ENCODE measurements around the gene PCMT1.
"Not testable (repeated sequence)": the region's sequence is repeated elsewhere in the genome, so short reads cannot be mapped to it uniquely, and the experiment has no call there.

PCMT1 gene

DNA sequence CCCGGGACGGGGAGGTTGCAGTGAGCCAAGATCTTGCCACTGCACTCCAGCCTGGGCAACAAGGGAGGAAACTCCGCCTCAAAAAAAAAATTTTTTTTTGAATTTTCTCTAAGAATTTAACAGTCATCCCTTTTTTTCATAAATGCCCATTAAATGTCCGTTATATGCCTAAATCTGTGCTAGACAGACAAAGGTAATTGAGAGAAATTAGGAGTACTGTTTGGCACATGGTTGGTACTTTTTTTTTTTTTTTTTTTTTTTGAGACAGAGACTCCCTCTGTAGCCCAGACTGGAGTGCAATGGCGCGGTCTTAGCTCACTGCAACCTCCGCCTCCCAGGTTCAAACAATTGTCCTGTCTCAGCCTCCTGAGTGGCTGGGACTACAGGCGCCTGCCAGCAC lies 1.7 kb downstream of the PCMT1 start:
- no peak for DNase-seq

DNA sequence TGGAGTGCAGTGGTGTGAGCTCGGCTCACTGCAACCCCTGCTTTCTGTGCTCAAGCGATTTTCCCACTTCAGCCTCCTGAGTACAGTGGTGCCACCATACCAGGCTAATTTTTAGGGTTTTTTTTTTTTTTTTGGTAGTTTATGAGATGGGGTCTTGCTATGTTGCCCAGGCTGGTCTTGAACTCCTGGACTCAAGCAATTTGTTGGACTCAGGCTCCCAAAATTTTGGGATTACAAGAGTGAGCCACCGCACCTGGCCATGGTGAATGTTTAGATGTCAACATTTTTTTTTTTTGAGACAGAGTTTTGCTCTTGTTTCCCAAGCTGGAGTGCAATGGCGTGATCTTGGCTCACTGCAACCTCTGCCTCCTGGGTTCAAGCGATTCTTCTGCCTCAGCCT lies 2.4 kb downstream of the PCMT1 start:
- DNase-seq: not testable (repeated sequence)

DNA sequence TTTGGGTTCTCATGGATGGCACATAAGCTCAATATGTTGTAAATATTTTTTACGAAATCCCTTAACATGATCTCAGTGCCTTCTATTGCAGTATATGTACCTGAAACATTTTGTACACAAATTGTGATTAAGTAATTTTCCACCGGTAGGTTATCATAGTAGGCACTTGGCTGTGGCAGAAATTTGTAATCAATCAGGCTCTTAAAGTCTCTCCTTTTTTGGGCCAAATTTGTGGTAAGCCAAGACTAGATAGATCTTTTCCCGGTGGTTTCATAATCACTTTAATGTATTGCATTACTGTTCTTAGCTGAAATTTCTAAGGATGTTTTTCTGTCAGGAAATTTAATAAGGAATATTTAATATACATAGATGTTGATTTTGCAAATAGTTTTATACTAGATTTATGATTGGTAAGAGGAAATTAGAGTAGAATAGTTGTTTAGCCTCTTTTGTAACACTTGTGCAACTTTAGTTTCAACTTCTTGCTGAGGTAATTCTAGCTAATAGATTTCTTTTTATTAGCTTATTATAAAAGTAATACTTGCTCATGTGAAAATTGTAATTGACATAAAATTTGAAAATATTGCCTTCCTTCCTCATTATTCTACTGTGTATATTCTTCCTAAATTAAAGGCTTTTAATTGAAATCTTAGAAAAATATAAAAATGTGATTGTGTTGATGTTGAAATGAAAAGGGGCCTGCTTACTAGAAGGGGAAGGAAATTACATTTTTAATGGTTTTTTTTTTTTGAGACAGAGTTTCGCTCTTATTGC lies 3.2 kb downstream of the PCMT1 start:
- DNase-seq: no peak

DNA sequence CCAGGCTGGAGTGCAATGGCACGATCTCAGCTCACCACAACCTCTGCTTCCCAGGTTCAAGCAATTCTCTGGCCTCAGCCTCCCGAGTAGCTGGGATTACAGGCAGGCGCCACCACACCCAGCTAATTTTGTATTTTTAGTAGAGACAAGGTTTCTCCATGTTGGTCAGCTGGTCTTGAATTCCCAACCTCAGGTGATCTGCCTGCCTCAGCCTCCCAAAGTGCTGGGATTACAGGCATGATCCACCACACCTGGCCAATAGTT lies 3.8 kb downstream of the PCMT1 start:
- DNase-seq: not testable (repeated sequence)

DNA sequence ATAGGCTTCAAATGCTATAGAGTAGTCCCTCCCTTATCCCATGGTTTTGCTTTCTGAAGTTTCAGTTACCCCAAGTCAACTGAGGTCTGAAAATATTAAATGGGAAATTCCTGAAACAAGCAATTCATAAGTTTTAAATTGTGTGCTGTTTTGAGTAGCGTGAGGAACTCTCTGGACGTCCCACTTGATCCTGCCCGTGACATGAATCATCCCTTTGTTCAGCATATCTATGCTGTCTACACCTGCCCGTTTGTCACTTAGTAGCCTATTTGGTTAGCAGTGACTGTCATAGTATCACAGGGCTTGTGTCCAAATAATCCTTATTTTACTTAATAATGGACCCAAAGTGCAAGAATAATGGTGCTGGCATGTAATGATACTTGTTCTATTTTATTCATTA lies 5.0 kb downstream of the PCMT1 start:
- no peak for DNase-seq

DNA sequence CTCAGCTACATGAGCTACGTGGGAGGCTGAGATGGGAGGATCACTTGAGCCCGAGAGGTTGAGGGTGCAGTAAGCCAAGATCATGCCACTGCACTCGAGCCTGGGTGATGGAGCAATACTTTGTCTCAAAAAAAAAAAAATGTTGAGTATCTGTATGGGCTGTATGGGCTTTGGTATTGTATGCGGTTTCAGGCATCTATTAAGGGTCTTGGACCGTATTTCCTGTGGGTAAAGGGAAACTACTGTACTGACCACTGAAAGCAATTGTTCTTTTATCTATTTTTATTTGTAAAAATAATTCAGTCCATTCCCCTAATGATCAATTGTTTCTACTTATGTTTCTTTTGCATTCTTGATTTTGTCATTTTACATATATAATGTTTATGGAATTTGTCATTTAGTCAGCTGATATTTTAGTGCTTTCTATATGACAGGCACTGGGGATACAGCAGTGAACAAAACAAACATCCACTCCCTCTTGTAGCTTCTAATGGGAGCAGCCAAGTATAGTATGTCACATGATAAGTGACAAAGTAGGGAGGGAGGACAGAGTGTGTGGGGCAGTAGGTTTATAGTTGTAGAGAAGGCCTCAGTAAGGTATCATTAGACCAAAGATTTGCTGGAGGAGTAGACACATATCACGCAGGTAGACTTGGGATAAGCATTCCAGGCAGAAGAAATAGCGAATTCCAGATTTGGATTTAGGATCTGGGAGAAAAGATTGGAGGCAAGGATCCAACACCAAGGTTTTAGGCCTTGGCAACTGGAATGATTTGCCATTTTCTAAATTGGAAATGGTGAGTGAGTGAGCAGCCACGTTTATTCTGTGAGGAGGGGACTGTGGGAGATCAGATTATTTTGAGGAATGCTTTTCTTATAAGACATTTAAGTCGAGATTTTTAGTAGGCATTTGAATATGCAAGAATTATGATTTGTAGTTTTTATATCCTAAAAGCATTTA lies 6.0 kb downstream of the PCMT1 start:
- DNase-seq: no peak

DNA sequence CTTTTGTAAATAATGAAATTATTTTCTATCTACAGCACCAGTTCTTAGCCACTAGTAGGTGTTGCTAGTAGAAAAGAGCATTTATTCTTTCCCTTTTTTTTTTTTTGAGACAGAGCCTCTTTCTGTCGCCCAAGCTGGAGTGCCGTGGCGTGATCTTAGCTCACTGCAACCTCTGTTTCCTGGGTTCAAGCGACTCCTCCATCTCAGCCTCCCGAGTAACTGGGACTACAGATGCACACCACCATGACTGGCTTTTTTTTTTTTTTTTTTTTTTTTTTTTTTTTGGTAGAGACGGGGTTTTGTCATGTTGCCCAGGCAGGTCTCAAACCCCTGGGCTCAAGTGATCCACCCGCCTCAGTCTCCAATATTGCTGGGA lies 6.7 kb downstream of the PCMT1 start:
- DNase-seq: no peak

DNA sequence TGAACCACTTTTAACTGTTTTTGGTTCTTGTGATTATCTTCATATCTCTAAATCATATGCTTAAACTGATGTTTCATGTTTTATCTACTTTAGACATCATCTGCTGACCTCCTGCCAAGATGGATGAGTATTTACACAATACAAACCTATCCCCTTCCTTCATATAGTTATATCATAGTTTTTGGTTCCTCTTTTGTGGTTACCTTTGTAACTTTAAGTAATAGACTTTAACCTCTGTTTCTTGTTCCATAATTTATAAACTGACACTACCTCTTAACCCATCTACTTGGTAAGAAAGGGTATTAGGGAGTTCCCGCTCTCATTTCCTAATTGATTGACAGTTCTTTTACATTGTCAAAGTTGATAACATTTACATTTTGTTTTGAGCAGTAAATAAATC lies 11.9 kb downstream of the PCMT1 start:
- DNase-seq: no peak

DNA sequence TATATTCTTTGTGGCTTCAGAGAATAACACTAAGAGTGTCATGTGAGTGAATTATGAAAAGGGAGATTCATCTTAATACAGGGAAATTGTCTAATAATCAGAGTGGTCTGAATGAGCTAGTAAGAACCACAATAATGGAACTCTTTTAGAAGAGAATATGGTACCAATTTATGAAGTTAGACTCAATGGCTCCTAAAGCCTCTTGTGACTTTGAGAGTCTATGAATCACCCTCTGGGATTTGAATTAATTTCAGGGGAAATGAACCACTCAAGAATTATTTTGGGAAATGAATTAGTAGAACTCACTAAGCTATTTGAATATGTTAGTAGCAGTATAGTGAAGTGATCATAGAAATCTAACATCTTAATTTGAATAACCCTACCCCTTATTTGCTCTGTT lies 14.3 kb downstream of the PCMT1 start:
- DNase-seq: no peak

DNA sequence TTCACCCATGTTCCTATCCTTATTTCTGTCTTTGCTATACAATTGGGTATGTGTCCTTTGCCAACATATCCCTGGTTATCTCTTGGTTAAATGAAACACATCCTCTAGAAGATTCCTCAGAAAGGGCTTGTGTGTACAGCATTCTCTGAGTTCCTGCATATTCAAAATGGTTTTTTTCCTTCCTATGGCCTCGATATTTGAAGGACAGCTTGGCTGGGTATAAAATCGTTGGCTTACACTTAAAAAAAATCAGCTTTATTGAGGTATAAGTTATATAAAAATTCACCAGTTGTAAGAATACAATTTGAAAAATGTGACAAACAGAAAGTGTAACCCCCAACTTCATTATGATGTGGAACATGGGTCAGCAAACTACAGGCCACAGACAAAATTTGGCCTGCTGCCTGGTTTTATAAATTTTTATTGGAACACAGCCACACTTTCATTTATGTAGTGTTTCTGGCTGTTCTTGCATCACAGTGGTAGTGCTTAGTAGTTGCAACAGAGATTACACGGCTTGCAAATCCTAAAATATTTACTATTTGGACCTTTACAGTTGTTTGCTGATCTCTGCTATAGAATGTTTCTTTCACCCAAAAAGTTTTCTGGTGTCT lies 16.7 kb downstream of the PCMT1 start:
- no peak for DNase-seq

DNA sequence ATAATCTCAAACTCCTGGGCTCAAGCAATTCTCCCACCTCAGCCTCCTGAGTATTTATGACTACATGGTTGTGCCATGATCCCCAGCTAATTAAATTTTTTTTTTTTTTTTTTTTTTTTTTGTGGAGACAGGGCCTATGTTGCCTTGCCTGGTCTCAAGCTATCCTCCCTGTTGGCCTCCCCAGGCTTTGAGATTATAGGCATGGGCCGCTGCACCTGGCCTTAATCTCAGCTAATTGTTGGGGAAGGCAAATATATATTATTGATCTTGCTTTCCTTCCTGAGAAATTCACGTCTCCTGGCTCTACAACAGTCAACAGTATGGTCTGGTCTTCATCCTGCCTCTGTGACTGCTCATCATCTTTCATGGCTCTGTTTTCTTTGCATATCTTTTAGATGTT lies 20.1 kb downstream of the PCMT1 start:
- DNase-seq: no peak

DNA sequence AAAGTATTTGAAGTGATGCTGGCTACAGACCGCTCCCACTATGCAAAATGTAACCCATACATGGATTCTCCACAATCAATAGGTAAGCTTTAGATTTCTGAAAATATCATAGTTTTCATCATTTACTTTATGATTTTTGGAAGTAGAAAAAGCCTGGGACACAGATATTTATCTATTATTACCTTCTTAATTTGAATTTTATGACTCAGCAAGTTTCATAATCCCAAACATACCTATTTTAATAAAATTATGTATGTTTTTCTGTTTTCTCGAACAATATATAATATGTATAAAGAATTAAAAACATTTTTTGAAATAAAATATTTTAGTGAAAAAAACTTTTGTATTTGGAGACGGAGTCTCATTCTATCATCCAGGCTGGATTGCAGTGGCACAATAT lies 21.6 kb downstream of the PCMT1 start:
- DNase-seq: no peak

DNA sequence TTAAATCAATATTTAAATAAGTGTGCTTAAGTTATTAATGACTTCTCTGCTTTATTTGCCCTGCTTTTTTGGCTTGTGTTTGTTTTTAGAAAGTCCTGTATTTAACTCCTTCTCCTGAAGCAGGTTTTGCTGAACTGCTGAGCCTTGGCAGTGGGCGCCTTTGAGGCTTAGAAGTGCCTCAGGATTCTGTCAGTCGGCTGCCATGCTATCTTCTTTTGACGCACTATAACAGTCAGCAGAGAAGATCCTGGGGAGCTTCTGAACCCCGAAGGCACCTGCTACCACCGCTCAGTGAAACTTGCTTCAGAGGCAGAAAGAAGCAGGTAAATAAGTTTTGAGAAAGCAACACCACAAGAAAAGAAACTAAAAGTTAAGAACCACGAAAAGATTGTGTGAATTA lies 22.4 kb downstream of the PCMT1 start:
- DNase-seq: no peak

DNA sequence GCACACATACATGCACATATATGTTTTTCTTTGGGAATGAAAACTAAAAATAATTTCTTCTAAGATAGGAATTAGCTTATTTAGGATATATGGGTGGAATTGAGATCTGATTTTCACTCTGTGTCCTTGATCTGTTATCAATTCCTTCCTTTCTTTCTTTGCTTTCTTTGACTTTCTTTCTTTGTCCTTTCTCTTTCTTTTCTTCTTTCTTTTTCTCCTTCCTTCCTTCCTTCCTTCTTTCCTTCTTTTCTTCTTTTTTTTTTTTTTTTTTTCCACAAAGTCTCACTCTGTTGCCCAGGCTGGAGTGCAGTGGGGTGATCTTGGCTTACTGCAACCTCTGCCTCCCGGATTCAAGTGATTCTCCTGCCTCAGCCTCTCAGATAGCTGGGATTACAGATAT lies 28.1 kb downstream of the PCMT1 start:
- DNase-seq: no peak

DNA sequence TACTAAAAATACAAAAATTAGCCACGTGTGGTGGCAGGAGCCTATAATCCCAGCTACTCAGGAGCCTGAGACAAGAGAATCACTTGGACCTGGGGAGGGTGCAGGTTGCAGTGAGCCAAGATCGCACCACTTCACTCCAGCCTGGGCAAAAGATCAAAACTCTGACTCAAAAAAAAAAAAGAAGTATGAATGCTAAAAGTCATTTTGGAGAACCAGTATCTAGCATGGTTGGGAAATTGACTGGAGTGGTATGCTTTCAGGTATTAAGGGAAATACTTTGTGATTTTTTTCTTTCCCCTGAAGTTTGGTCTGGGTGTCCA lies 30.1 kb downstream of the PCMT1 start:
- DNase-seq: no peak

DNA sequence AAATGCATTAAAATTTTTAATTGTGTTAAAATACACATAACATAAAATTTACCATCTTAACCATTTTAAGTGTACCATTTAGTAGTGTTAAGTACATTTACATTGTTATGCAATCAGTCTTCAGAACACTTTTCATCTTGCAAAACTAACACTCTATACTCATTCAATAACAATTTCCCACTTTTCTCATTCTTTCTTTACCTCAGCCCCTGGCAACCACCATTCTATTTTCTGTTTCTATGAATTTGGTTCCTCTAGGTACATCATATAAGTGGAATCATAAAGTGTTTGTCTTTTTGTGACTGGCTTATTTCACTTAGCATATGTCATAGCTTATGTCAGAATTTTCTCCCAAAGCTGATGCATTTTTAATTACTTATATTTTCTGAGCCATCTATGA lies 32.2 kb downstream of the PCMT1 start:
- DNase-seq: no peak

DNA sequence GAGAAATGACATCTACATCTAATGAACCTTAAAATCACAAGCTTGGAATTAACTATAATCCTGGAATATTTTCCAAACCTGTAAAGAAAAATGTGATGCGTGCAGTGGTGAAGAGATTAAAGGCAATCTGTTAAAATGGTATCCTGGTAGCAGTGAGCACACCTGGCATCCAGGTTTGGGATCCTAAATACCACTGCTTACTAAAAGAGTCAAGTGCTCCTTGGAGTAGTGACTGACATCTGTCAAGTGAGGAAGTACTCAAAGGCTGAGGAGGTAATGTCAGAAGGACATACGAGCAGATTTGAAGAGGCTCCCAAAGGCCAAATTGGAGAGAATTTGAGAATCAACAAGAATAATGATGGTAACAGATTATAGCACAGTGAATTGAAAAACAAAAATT lies 32.8 kb downstream of the PCMT1 start:
- DNase-seq: no peak

DNA sequence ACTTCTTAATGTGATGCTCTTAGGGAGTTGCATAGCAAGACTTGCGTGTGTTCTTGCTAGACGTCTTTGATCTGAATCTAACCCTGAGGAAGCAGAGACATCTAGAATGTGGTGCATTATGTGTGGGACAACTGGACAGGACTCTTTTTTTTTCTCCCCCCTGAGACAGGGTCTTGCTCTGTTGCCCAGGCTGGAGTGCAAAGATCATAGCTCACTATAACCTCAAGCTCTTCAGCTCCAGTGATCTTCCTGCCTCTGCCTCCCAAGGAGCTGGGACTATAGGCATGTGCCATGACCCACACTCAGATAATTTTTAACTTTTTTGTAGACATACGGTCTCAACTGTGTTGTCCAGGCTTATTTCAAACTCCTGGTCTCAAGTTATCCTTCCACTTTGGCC lies 34.0 kb downstream of the PCMT1 start:
- no peak for DNase-seq

DNA sequence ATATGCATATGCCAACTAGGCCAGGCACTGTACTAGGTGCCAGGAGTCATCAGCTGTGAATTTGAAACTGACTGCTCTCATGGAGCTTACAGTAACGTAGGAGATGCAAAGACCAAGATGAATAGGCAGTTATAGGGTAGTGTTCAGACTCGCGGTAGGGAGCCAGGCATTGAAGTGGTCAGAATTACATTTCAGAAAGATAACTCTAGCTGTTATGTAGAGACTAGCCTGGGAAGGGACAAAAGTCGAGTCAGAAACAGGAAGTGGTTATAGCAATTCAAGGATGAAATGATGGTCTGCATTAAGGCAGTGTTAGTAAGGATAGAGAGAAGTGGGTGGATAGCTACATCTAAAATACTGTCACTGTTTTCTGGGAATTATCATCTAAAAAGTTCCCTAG lies 56.6 kb downstream of the PCMT1 start:
- DNase-seq: peak in 1 of 6 experiments; percentile 1

DNA sequence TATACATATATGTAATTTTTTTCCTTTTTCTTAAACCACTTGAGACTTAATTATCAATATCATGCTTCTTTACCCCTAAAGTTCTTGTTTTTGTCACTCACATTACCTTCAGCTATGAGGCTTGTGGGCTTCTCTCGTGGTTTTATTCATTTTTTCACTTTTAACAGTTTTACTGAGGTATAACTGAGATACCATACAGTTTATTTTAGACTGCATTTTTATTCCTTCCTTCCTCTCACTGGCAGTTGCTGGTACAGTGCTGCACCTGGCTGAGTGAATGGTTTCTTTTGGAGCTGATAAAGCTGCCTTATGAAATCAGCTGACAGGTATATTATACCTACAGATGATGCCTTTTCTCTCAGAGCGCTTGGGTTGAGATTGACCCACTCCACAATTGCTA lies 60.3 kb downstream of the PCMT1 start:
- no peak for DNase-seq

DNA sequence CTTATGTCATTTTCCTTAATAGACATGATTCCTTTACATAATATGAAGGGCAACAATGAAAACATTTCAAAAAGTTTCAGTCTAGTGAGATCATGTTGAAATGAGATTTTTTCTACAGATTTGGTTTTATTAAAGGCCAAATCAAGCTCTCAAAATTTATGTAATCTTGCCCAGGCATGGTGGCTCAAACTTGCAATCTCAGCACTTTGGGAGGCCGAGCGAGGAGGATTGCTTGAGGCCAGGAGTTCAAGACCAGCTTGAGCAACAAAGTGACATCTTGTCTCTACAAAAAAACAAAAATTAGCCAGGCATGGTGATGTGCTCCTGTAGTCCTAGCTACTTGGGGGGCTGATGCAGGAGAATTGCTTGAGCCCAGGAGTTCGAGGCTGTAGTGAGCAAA lies 63.8 kb downstream of the PCMT1 start:
- DNase-seq: no peak

DNA sequence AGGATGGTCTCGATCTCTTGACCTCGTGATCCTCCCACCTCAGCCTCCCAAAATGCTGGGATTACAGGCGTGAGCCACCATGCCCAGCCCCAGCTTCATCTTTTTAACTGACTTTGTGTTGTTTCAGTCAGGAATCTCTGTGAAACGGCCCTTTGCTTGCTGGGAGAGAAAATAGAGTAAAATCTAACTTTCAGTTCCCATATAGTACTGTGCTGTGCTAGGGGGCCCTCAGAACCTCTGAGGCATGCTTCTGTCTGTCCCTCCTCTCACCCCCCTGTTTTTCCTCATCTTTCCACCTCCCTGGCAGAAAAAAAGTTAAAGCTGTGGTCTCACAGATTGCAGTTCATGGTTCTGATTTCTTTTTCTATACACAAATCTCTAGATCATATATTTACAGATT lies 66.2 kb downstream of the PCMT1 start:
- no peak for DNase-seq

DNA sequence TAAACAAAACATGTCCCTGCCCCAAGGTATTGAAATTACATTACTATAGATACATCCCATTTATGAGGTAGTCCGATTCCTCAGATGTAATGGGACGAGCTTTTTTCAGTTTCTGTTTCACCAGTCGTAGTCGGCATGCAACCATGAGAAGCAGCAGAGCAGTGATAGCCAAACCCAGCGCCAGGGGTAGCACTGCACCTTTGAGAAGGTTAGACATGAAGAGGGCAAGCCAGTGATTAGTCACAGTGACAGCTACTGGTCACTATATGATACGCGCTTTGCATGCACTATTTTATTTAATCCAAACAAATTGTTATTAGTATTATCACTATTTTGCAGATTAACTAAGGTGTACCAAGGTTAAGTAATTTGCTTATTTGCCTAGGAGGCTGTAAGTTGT lies 71.0 kb downstream of the PCMT1 start:
- DNase-seq: no peak

DNA sequence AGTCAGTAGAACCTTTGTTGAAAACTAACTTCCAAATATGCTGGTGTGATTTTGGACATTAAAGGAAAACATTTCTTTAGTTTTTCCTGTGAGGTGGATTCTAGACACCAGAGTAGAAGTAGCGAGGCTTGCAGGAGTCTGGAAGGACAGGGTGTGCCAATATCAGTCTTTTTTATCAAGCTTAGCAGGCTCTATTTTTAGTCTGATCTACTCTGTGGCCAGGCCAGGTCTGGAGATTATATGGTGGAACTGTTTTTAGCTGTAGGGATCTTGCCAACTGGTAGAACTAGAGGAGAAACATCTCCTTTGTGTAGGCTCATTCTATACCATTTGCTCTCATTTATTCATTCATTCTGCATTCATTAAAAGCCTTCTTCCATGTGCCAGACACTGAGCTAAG lies 72.0 kb downstream of the PCMT1 start:
- no peak for DNase-seq

Data from stimulated activated naive CD4-positive, alpha-beta T cell (primary cell).